HG02588 (cell line): ENCODE results near the gene CMKLR1.

Experiments used
- ATAC-seq: cut with Tn5 transposase; IDR thresholded peaks from one replicate; pipeline ENCODE4 v1.9.1; 2021; ENCODE audit warnings: mild to moderate bottlenecking, moderate library complexity; ENCODE audit not compliant: unreplicated experiment

CMKLR1 gene

DNA sequence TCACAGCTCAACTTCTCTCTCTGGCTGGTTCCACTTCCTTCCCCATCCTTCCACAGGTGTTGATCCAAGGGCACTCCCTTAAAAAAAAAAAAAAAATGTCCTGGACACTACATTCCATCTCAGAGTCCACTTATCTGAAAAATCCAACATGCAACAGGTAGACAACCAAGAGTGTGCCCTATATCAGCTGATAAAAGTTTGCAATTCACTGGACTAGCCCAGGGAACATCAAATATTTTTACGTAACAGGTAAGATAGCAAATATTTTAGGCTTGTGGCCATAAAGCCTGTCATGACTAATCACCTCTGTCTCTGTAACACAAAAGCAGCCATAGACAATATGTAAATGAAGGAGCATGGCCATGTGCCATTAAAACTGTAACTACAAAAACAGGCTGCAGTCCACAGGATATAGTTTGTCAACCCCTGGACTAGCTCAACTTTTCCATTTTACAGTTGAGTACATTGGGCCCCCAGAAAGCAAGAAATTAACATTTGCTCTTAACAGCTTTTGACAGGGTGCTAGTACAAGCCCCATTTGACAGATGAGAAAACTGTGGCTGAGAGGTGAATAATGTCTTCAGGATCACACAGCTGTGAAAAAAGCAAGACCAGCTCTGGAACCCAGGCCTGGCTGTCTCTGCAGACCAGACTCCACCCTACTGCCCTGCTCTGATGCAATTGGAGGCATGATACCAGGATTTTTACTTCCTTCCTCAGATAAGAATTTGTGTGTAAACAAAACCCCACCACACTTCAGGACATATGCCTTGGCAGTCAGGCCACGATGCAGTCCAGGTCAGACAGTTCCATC lies 68.9 kb downstream of the CMKLR1 start:
- ATAC-seq, result no peak

DNA sequence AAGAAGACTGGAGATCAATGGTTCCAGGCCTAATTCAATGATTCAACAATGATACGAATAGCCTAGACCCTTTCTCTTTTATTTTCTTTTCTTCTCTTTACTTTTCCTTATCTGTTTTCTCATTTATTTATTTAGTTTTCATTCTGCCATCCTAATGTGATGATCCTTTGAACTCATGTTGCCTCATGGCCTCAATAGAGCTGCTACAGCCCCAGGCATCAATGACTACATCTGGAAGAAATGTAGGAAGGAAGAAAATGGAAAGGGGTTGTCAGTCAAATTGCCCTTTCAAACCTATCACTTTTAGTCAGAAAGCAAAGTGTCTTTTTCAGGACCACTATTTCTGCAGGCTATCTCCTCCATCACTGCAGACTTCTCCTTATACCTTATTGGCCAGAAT lies 69.9 kb downstream of the CMKLR1 start:
- no peak for ATAC-seq

DNA sequence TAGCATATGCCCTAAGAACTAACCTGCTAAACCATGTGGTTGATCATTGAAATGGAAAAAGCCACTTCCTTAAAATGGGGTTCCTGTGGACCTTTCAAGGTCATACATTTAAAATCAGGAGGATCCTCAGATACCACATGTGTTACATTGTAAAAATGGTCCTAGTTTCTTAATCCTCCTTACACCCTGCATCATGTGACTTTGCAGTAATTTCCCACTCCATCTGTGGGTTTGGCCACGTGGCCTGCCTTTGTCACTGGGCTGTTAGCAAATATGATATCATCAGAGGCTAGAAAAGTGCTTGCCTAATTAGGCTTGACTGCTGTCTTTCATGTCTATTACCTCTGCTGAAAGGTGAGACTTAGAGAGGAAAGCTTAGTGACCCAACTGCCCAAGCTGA lies 70.7 kb downstream of the CMKLR1 start:
- no peak for ATAC-seq

- ATAC-seq, result no peak
Observed at GRCh38 chr12:108267450-108267849, 71.7 kb downstream of the CMKLR1 start.

DNA sequence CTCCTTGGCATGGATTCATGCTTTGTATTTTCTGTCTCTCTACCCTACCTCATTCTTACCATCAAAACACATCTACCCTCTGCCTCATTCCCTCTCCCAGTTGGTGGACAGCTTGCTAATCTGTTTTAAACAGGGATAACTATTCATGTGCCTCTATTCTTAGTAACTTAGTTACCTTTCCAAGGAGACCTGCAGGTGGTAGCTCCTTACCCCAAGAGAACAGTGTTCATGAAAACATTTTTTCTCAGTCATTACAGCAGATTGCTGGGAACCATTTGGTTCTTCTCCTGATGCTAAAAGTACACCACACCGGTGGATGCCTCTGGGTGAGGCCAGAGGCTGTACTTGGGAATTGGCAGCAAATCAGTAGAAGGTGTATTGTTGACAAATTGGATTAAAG lies 73.0 kb downstream of the CMKLR1 start:
- no peak for ATAC-seq

GRCh38 chr12:108265505-108265904 lies 73.6 kb downstream of the CMKLR1 start:
- no peak for ATAC-seq

DNA sequence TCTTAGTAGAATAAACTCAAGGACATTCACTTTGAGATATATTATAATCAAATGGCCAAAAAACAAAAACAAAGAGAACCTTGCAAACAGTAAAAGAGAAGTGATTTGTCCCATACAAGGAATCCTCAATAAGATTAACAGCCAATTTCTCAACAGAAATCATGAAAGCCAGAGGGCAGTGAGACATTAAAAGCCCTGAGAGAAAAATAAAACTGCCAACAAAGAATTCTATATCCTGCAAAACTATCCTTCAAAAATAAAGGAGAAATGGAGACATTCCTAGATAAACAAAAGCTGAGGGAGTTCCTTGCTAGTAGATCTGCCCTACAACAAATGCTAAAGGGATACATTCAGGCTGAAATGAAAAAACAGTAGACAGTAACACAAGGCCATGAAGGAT lies 78.1 kb downstream of the CMKLR1 start:
- no peak for ATAC-seq

GRCh38 chr12:108260039-108260438 lies 79.1 kb downstream of the CMKLR1 start:
- no peak for ATAC-seq

DNA sequence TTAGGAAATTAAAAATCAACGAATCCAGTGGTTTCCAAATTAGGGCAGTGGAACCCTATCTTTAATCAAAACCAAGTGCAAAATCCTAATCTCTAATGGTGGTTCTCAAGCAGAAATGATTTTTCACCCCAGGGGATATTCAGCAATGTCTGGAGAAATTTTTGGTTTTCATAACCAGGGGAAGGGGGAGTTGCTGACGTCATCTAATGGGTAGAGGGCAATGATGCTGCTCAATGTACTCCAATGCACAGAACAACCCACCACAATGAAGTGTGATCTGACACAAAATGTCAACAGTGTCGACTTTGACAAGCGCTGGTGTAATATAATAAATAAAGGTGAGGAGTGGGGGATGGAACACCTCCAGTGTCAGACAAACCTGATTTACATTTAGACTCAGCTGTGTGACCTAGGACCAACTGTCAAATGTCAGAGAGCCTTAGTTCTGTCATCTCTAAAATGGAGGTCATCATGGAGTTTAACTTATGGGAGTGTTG lies 81.5 kb downstream of the CMKLR1 start:
- ATAC-seq, result no peak

GRCh38 chr12:108257004-108257403 lies 82.1 kb downstream of the CMKLR1 start:
- ATAC-seq, result no peak

DNA sequence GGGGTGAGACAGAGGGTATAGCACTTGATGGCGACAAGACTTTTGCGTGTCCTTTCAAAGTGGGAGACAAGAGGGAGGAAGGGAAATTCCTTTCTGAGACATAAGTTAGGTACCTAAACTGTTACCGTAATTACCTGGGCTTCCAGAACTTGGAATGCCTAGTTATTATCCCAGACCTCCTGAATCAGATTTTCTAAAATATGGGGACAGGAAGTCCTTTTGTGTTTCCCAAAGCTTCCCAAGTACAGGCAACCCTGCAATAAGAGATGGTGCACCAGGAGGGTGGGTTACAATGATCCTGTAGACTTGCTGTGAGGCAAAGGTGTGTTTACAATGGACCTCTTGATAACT lies 83.9 kb downstream of the CMKLR1 start:
- no peak for ATAC-seq

- ATAC-seq, result no peak
Observed at GRCh38 chr12:108254517-108255251, 84.4 kb downstream of the CMKLR1 start.

- ATAC-seq, result no peak
Observed at GRCh38 chr12:108254030-108254429, 85.1 kb downstream of the CMKLR1 start.

DNA sequence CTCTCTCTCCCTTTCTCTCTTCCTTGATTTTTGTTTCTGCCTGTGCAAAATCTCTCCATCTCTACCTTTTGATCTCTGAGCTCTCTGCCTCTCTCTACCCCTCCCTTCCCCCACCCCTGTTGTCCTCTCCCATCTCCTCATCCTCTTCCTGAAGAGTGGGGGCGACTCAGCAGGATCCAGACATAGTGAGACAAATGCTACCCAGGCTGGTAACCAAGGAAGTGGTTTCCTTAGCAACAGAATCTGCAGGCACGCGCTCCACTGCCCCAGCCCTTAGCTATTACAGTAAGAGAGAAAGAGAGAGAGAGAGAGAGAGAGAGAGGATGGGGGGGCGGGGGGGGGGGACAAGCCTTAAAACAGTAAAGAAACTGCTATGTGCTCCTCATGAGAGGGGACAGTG lies 85.6 kb downstream of the CMKLR1 start:
- ATAC-seq, result no peak

DNA sequence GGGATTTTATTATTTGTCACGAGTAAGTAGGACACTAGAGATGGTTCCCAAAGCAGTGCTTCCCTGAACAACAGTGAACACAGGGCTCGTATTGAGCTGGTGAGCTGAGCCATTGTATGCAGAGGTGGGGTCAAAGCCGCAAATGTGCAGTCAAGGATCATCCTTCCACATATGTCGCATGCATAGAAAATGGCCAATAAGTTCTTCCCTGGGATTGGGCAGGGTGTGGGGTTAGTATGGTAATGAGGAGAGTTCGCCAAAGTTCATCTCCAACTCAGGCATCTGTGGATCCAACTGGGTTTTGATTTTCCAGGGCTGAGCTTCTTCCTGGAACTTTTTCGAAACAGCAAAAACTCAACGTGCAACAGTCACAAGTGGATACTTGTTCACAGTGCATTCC lies 86.6 kb downstream of the CMKLR1 start:
- no peak for ATAC-seq

DNA sequence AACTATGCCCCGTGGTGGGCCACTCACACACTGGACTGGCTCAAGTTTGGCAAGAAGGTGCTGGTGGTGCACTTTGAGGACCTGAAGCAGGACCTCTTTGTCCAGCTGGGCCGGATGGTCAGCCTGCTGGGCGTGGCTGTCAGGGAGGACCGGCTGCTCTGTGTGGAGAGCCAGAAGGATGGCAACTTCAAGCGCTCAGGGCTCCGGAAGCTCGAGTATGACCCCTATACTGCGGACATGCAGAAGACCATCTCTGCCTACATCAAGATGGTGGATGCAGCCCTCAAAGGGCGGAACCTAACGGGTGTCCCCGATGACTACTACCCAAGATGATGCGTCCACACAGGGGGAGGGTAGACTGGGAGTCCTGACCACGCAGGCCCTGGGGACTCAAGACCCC lies 91.1 kb downstream of the CMKLR1 start:
- ATAC-seq, result no peak

DNA sequence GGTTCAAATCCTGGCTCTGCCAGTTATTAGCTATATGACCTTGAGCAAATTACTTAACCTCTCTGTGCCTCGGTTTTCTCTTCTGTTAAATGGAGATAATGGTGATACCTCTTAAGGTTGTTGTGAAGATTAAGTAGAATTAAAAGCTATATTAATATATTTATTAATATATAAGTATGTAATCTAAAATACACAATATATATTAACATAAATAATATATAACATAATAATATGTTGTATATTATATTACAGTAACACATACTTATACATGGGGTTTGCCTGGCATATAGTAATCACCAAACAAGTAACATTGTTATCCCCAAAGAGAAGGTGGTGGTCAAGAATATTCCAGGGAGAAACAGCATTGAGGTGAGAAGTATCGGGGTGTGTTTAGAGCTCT lies 92.0 kb downstream of the CMKLR1 start:
- ATAC-seq, result no peak

- ATAC-seq, result no peak
Observed at GRCh38 chr12:108241986-108242703, 97.0 kb downstream of the CMKLR1 start.

DNA sequence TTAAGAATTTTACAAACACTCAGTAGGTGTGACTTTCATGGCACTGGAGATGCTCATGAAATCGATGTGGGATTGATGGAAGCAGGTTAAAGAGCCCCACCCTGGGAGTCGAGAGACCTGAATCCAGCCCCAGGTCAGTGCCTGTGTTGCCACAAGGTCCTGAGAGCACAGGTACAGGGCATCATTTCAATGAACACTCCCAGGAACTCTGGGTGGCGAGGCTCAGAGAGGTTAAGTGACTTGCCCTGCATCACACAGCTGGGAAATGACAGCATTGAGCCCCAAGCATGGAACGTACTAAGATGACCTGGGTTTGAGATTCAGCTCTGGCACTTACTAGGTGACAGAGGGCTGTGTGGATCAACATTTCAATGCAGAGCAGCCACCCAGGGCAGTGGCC lies 98.2 kb downstream of the CMKLR1 start:
- ATAC-seq, result no peak

DNA sequence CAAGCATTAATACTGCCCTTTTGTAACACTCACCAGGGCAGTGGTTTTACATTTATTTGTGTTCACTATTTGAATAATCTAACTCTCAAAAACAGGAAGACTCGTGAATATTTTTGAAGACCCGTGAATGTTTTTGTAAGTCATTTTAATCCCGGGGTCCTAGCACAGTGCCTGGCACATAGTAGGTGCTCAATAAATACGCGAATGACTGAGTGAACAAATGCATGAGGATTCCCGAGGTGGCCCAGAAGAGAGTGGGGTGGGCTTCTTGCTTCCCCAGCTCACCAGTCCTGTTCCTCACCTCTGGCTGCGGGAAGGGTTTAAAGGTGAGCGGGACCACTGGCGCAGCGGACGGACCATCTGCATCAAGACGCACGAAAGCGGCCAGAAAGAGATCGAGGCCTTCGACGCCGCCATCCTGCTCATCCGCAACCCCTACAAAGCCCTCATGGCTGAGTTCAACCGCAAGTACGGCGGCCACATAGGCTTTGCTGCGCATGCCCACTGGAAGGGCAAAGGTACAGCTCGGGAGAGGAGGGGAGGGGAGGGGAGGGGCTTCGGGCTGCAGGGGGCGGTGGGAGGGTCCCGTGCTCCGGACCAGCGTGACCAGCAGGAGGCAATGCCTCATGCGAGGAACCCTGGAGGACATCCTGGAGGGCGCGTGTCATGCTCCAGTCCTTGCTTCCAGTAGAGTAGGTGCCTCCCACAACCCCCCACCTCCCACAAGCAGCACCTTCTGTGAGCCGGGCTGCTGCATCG lies 98.9 kb downstream of the CMKLR1 start:
- ATAC-seq, result no peak

- no peak for ATAC-seq
Observed at GRCh38 chr12:108239378-108239777, 99.7 kb downstream of the CMKLR1 start.
